Keratinocyte (primary cell): Measurements from ENCODE around the gene KIFC3. TPM values are rescaled to one million over a fixed set of nuclear protein-coding genes. Genes with fewer than 3 reads are reported as not detected.

ENCODE experiments used
- DNase-seq: peaks from one replicate; pipeline ENCODE4 v3.0.0-alpha.2; 2011; ENCODE audit warnings: low read depth, missing footprints, low spot score
- FAIRE-seq: peaks from 2 replicates; lab custom pipeline; 2011; peaks lifted over from hg19 to GRCh38; lab: Jason Lieb, UNC
- H2AFZ ChIP-seq: 2 replicates; pipeline ENCODE4 v1.6.0; 2012; ENCODE audit warnings: low read length, control low read depth, inconsistent platforms; ENCODE audit not compliant: control insufficient read depth
- H3K27ac ChIP-seq: 2 replicates; pipeline ENCODE4 v1.5.1; 2011; ENCODE audit warnings: low read length; ENCODE audit not compliant: control insufficient read depth, insufficient read depth
- H3K27me3 ChIP-seq: 3 replicates; pipeline ENCODE4 v1.6.0; 2011; ENCODE audit warnings: low read length; ENCODE audit not compliant: control insufficient read depth, insufficient read depth; ENCODE audit errors: extremely low read depth
- H3K36me3 ChIP-seq, 2 experiments: 2 replicates in 1 of 2; 3 replicates in 1 of 2; pipeline ENCODE4 v1.5.1; 2011; ENCODE audit warnings: low read length in 2 of 2, mild to moderate bottlenecking in 1 of 2; ENCODE audit not compliant: control insufficient read depth in 2 of 2, insufficient read depth in 2 of 2; ENCODE audit errors: extremely low read depth in 1 of 2
- H3K4me1 ChIP-seq: 3 replicates; pipeline ENCODE4 v1.5.1; 2011; ENCODE audit warnings: low read length; ENCODE audit not compliant: control insufficient read depth, insufficient read depth; ENCODE audit errors: extremely low read depth
- H3K4me2 ChIP-seq: 3 replicates; pipeline ENCODE4 v1.6.0; 2011; ENCODE audit warnings: low read depth, low read length; ENCODE audit not compliant: control insufficient read depth, insufficient read depth; ENCODE audit errors: extremely low read depth
- H3K4me3 ChIP-seq, 3 experiments: fragments of 200-600 bp in 1 of 3; sonication (generic) in 1 of 3; 2 replicates in 2 of 3; 3 replicates in 1 of 3; pipeline ENCODE4 v1.5.1; 2011 to 2016; ENCODE audit warnings: low read length in 3 of 3, mild to moderate bottlenecking in 3 of 3, control low read depth in 2 of 3, inconsistent platforms in 1 of 3, low read depth in 1 of 3, mixed read lengths in 1 of 3, mixed run types in 1 of 3, moderate library complexity in 1 of 3; ENCODE audit not compliant: control insufficient read depth in 2 of 3, insufficient read depth in 2 of 3; ENCODE audit errors: extremely low read depth in 1 of 3
- H3K79me2 ChIP-seq: 2 replicates; pipeline ENCODE4 v1.6.0; 2012; ENCODE audit warnings: low read length; ENCODE audit not compliant: control insufficient read depth, insufficient read depth
- H3K9ac ChIP-seq: 3 replicates; pipeline ENCODE4 v1.6.0; 2011; ENCODE audit warnings: low read length; ENCODE audit not compliant: control insufficient read depth, insufficient read depth; ENCODE audit errors: extremely low read depth
- H3K9me1 ChIP-seq: 3 replicates; pipeline ENCODE4 v1.6.0; 2011; ENCODE audit warnings: low read length; ENCODE audit not compliant: control insufficient read depth, insufficient read depth; ENCODE audit errors: extremely low read depth
- H3K9me3 ChIP-seq: 2 replicates; pipeline ENCODE4 v1.5.1; 2012; ENCODE audit warnings: low read depth, low read length; ENCODE audit not compliant: control insufficient read depth
- H4K20me1 ChIP-seq: 3 replicates; pipeline ENCODE4 v1.6.0; 2011; ENCODE audit warnings: low read length; ENCODE audit not compliant: control insufficient read depth, insufficient read depth; ENCODE audit errors: extremely low read depth
- CTCF ChIP-seq, 3 experiments: IDR thresholded peaks in 1 of 3; conservative IDR thresholded peaks in 1 of 3; optimal IDR thresholded peaks in 1 of 3; 2 replicates in 2 of 3; 3 replicates in 1 of 3; pipeline versions ENCODE3 to v1.5.1; 2011; ENCODE audit warnings: low read length in 3 of 3, mild to moderate bottlenecking in 3 of 3, moderate library complexity in 2 of 3, control low read depth in 1 of 3, inconsistent platforms in 1 of 3; ENCODE audit not compliant: insufficient read depth in 2 of 3; ENCODE audit errors: extremely low read depth in 1 of 3
- EZH2 ChIP-seq: IDR thresholded peaks from one replicate; pipeline ENCODE4 v1.6.1; 2012; ENCODE audit warnings: inconsistent platforms, mild to moderate bottlenecking, low read length, moderate library complexity
- dilution Hi-C: fragments of 300-500 bp; cut with MboI; formaldehyde crosslinking; loops from one replicate; pipeline ENCODE4 v1.7.0; 2020; ENCODE audit warnings: low sequenced_read_pairs; ENCODE audit not compliant: extremely low pct_ligation_motif_present
- polyA plus RNA-seq, 5 experiments: library from polyadenylated mRNA; depleted of rRNA in 3 of 5; stranded (reverse) in 3 of 5; stranded (forward) in 1 of 5; unstranded in 1 of 5; fragments of >200 nt; gene quantifications; 1 replicate in 1 of 5; 2 replicates in 3 of 5; 3 replicates in 1 of 5; pipeline versions ENCODE4 v1.2.1 to v1.2.3, GENCODE V29; 2011 to 2012; ENCODE audit warnings: missing spikeins in 2 of 5, low read depth in 1 of 5, low replicate concordance in 1 of 5

The KIFC3 gene
- polyA plus RNA-seq, 1 donor (not counting 4 experiments of a cell fraction or from before 2014, with no cell fraction given), result 22.7 TPM

- FAIRE-seq (no peak), DNase-seq (no peak)
- Histone ChIP-seq H3K27ac (no peak overlapping the region), H3K9me3 (no peaks in the 10 kb centered on the region), H2AFZ (no peak overlapping the region), H3K4me2 (no peak overlapping the region), H3K9me1 (no peaks in the 10 kb centered on the region), H3K79me2 (no peaks in the 10 kb centered on the region), H4K20me1 (no peaks in the 10 kb centered on the region), H3K36me3 (no peaks in the 10 kb centered on the region), H3K27me3 (no peaks in the 10 kb centered on the region), H3K4me1 (peaks cover 10% of the 10 kb centered on the region), H3K4me3 (no peak overlapping the region), H3K9ac (no peak overlapping the region)
- dilution Hi-C loops, result no loop called here
- no peak for TF ChIP-seq CTCF (optimal IDR thresholded peaks at IDR 0.05 in 1 of 3, IDR thresholded peaks at IDR 0.05 in 1 of 3, conservative IDR thresholded peaks at IDR 0.05 in 1 of 3; ENCODE audit: extremely low read depth in 1 of 3, insufficient read depth in 2 of 3, low read length in 3 of 3)
- TF ChIP-seq EZH2, result no peak
Observed at GRCh38 chr16:57826706-57827625, 24.7 kb upstream of the KIFC3 start.

- H3K9me3 ChIP-seq, result no peaks in the 10 kb centered on the region
- no peaks in the 10 kb centered on the region for H3K79me2 ChIP-seq
- no peaks in the 10 kb centered on the region for H3K36me3 ChIP-seq
- H3K27me3 ChIP-seq, result no peaks in the 10 kb centered on the region
- DNase-seq, result no peak
- no peak for FAIRE-seq
- no peak overlapping the region for H3K4me3 ChIP-seq
- dilution Hi-C loops, result no loop called here
- H4K20me1 ChIP-seq, result no peaks in the 10 kb centered on the region
- H3K9me1 ChIP-seq, result no peaks in the 10 kb centered on the region
- no peak overlapping the region for H3K27ac ChIP-seq
- no peak overlapping the region for H3K9ac ChIP-seq
- no peak overlapping the region for H2AFZ ChIP-seq
- H3K4me1 ChIP-seq, result peaks cover 10% of the 10 kb centered on the region
- no peak overlapping the region for H3K4me2 ChIP-seq
- TF ChIP-seq EZH2 (no peak), CTCF (optimal IDR thresholded peaks at IDR 0.05 in 1 of 3, IDR thresholded peaks at IDR 0.05 in 1 of 3, conservative IDR thresholded peaks at IDR 0.05 in 1 of 3; ENCODE audit: extremely low read depth in 1 of 3, insufficient read depth in 2 of 3, low read length in 3 of 3) (no peak)
Observed at GRCh38 chr16:57826052-57826451, 23.8 kb upstream of the KIFC3 start.
